ENCODE results near the gene STXBP5.

STXBP5 gene

DNA sequence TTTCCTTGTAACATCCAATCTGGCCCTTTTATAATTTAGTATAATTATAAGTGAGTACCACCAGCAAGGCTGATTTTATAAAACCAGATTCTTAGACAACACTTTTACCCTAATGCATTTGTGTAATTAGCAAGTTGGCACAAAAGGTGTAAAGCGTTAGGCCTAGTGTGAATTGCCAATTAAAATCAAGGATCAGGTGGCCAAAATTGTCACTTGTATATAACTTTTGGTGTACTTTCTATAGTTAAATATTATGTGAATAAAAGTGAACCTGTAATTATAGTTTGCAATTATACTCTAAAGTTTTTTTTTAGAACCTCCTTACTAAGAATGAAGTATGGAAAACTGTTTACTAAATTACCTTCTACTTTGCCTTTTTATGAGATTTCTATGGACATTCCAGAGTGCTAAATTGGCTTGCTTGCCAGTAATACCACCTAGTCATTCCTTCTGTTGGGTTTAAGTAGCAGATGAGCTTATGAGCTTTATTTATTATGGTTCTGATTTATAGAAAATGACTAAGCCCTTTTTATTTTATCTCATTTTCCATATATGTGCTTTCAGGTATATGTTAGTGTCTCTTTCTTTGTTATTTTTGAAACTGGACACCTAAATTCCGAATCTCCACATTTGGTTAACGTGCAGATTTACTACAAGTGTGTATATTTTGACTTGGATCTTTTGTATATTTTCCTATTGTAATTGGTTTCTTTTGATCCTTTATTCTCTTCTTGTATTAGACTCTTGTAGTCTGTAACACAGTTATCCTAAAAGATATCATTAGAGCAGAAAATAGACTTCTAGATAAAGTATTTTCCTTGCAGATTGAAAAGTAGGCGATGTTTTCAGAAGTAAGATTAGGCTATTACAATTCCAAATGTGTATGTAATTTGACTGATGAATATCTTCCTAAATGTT lies 3.9 kb downstream of the STXBP5 start:
- DNase-seq (ENCODE audit: extremely low read depth in 1 of 2, low read depth in 1 of 2) = no peak

DNA sequence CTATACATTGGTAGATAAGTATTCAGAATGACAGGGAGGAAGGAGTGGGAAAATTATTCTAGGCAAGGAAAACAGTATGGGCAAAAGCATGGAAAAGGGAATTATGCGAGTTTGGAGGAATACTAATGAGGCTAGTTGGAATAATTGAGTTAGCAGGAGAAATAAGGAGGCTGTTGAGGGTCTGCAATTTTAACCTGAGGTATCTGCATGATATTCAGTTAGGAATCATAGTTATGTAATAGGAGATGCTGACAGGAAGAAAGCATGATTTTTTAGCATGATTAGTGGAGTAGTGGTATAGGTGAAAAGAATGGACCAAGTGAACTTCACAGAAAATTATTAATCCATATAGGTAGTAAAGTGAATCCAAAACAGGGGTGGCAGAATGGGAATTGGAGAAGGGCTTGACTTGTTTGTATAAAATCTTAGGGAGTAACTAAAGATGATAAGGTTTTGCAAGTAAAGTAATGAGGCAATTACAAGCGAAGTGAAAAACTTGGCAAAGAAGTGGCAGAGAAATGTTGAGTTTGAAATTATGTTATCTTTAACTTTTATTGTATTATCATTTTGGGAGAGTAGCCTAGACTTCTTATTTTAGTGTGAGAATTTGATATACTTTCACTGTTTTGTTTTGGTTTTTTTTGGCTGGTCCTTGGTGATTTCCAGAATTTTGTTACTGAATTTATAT lies 5.7 kb downstream of the STXBP5 start:
- DNase-seq (ENCODE audit: extremely low read depth in 1 of 2, low read depth in 1 of 2) = no peak

DNA sequence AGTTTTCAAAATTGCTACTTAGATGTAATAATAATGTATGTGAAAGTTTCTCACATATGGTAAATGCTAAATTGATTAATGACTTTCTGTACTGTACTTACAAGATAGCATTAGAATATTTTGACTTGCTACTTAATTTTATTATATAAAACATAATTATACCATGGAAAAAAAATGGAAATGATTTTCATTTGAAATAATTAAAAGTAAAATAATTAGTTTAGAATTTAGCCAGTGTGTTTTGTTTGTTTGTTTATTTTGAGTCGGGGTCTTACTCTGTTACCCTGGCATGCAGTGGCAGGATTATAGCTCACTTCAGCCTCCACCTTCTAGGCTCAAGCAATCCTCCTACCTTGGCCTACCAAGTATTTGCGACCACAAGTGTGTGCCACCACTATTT lies 7.1 kb downstream of the STXBP5 start:
- no peak for DNase-seq (ENCODE audit: extremely low read depth in 1 of 2, low read depth in 1 of 2)

DNA sequence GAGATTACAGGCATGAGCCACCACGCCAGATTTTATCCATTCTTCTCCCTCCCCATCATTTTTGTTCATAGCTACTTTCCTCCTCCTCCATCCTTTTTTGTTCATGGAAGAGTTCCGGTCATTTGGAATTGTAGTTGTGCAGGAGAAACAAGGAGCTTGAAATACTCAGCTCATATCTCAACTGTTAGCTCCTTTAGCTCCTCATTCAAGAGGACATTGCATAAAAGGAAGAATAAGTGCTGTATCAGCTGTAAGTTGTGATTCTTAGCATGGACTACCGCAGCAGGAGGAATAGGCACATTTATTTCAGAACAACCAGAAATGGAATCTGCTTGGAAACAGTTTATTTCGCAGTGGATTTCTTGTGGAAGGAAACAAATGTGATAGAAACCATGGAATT lies 7.6 kb downstream of the STXBP5 start:
- no peak for DNase-seq (ENCODE audit: extremely low read depth in 1 of 2, low read depth in 1 of 2)

DNA sequence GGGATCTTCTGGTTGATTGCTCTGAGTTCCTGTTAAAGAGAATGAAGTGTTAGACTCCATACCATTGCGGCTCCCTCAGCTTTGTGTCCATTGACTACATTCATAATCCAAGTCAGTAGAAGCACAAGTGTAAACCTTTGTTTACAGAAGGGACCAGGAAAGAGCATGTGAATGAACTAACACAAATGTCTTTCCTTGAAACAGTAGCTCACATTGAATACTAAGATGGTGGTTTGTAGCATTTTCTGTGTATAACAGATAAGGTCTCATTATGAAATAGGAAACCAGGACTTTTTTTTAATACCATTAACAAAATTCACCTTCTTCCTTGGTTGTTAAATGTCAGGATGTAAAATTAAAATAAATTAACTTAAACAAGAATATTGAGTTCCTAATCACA lies 8.4 kb downstream of the STXBP5 start:
- no peak for DNase-seq (ENCODE audit: extremely low read depth in 1 of 2, low read depth in 1 of 2)

DNA sequence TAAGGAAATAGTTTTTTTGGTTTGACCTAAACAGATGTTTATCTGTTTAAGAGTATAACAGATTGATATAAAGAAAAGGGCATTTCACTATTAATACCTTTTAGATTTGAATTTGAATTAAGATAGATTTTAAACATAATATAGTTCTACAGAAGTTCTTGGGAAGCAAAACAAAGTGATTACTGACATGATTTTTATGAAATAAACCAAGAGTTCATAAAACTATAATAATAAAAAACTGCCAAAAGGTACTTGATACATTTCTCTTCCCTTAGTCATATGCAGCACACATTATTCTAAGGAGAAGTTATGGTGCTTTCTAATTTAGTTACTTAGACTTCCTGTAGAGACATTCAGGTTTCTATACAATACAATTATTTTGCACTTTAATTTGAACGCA lies 9.6 kb downstream of the STXBP5 start:
- DNase-seq (ENCODE audit: extremely low read depth in 1 of 2, low read depth in 1 of 2) = no peak

DNA sequence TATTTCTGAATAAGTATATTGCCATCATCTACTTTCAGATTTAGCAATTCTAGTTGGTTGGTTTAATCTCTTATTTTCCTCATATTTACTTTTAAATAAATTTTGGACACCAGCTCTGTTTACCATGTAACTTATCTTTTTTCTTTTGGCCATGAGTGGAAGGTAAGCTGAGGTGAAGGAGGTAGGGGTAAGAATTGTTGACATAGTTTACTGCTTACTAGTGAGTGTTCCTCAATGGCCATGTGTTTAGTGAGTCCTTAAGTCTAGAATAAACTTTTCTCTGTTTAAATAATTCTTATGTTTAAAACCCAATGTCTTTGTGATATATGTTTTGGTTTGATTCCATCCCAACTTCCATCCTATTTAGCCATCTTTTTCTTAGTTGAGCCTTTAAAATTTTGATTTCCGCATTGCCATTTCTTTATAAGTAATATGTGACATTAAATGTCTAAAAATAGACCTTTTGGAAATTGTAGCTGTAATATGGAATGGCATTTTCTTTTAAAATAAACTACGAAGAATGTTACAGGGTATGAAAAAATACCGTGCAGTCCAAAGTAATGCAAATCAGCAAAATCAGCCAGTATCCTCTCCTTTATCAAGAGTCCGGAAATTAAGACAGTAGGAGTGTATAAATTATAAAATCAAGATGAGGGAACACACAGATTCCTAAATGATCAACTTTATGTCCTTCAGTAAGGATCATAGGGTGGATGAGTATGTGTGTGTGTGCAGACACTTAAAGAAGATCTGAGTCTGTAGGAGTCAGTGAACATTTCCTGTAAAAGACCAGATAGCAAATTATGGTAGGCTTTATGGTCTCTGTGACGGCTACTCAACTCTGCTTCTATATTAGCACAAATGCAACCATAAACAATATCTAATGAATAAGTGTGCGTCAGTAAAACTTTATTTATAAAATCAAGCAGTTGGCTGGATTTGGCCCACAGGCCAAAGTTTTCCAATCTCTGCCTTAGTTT lies 10.3 kb downstream of the STXBP5 start:
- no peak for DNase-seq (ENCODE audit: extremely low read depth in 1 of 2, low read depth in 1 of 2)

DNA sequence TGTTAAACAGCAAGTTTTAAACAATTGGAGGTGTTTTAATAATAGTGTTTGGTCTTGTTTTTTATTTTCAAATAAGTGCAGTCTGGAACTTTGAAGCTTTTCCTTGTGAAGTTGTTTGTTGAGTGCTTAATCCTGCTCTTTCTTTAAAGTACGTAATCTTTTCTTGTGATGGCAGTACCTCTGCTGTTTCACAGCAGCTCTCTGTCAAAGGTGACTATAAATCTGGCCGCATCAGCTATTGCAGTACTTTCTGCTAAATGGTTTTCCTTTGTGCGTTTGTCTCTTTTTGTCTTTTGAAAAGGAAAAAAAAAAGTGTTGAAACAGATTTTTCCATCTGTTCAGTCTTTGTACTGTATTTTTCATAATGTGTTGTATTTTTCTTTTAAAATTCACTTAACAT lies 12.7 kb downstream of the STXBP5 start:
- DNase-seq (ENCODE audit: extremely low read depth in 1 of 2, low read depth in 1 of 2) = no peak

DNA sequence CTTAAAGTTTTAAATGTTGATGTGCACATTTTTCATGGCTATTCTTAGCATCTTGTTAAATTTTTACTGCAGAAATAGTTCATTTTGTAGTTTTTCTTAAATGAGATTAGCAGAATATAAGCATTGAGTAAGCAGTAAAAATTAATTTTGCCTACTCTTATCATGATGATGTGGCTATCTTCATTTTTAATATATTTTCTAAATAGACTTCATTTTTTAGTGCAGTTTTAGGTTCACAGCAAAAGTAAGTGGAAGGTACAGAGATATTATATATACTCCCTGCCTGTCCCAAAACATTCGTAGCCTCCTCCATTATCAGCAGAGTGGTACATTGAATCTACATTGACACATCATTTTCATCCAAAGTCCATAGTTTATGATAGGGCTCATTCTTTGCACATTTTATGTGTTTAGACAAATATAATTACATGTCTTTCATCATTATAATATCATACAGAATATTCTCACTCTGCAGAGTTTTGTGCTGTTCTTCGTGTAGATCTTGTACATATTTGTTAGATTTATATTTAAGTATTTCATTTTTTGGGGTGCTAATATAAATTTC lies 13.7 kb downstream of the STXBP5 start:
- DNase-seq (ENCODE audit: extremely low read depth in 1 of 2, low read depth in 1 of 2) = no peak

DNA sequence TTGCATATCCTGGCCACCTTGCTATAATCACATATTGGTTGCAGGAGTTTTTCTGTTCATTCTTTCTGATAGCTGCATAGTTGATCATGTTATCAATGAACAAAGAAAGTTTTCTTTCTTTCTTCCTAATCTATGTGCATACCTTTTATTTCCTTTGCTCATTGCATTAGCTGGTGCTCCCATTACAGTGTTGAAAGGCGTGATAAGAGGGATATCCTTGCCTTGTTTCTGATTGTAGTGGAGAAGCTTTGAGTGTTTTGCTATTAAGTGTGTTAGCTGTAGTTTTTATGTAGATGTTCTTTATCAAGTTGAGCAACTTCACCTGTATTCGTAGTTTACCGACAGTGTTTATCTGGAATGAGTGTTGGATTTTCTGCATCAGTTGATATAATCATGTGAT lies 14.6 kb downstream of the STXBP5 start:
- no peak for DNase-seq (ENCODE audit: extremely low read depth in 1 of 2, low read depth in 1 of 2)

DNA sequence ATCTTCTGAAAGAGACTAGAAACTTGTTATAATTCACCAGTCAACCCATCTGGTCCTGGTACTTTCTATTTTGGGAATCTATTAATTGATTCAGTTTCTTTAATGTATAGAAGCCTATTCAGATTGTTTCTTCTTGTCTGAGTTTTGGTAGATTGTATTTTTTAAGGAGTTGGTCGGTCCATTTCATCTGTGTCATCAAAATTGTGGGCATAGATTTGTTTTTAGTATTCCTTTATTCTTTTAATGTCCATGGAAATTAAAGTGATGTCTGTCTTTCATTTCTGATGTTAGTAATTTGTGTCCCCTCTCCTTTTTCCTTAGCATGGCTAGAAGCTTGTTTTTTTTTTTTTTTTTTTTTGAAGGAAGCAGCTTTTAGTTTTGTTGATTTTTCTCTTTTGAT lies 15.2 kb downstream of the STXBP5 start:
- no peak for DNase-seq (ENCODE audit: extremely low read depth in 1 of 2, low read depth in 1 of 2)

DNA sequence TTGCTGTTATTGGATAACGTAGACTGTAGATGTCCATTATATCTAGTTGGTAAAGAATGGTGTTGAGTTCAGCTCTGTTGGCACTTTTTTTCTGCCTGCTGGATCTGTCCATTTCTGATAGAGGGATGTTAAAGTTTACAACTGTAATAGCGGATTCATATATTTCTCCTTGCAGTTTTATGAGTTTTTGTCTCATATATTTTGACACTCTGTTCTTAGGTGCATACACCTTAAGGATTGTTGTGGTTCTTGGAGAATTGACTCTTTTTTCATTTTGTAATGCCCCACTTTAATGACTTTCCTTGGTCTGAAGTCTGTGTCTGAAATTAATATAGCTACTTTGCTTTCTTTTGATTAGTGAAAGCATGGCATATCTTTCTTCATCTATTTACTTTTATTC lies 16.1 kb downstream of the STXBP5 start:
- no peak for DNase-seq (ENCODE audit: extremely low read depth in 1 of 2, low read depth in 1 of 2)

DNA sequence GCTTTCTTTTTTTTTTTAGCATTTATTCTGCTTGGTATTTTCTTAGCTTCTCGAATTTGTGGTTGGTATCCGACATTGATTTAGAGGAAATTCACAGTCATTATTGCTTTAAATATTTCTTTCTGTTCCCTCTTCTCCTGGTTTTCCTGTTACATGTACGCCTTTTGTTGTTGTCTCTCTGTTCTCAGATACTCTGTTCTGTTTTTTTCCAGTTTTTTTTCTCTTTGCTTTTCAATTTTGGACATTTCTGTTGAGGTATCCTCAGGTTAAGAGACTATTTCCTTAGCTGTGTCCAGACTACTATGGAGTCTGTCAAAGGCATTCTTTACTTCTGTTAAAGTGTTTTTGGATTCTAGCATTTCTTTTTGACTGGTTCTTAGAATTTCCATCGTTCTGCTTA lies 17.5 kb downstream of the STXBP5 start:
- DNase-seq (ENCODE audit: extremely low read depth in 1 of 2, low read depth in 1 of 2) = no peak

DNA sequence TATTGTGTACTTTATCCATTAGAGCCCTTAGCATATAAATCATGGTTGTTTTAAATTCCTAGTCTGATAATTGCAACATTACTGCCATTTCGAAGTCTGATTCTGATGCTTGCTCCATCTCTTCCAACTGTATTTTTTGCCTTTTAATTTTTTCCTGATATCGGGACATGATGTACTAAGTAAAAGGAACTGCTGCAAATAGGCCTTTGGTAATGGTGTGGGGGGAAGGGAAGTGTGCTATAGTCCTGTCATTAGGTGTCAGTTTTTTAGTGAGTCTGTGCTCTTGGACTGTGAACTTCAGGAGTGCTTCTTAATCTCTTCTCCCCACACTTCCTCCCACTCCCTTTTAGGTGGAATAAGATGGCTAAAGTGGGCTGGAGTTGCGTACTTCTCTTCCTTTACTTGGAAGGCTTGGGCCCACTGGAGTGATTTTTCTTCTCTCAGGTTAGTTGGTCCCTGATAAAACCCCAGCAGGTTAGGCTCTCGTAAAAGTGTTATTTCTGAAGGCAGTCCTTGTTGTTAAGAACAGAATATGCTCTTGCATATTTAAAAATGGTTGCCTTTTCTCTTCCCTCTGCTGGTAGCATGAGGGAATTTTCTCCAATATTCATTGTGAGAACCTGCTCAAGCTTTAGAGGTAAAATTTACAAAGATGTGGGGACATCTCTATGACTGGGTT lies 18.1 kb downstream of the STXBP5 start:
- DNase-seq (ENCODE audit: extremely low read depth in 1 of 2, low read depth in 1 of 2) = no peak

DNA sequence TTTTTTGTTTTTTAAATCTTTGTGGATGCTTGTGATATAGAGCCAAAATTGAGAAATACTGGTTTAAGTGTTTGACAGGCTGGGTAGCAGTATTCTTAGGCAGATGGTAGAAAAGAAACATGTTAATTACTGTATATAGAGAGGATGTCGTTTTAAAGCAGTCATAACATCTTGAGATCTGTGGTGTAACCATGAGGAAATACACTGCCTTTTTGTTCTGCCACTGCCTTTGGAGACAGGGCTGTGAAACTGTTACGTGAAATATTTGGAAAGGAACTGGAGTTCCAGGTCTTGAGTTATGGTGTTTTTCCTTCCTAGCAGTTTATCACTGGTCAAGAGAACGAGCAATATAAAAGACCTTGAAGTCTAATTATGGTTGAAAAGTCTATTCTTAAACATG lies 19.5 kb downstream of the STXBP5 start:
- DNase-seq (ENCODE audit: extremely low read depth in 1 of 2, low read depth in 1 of 2) = no peak

DNA sequence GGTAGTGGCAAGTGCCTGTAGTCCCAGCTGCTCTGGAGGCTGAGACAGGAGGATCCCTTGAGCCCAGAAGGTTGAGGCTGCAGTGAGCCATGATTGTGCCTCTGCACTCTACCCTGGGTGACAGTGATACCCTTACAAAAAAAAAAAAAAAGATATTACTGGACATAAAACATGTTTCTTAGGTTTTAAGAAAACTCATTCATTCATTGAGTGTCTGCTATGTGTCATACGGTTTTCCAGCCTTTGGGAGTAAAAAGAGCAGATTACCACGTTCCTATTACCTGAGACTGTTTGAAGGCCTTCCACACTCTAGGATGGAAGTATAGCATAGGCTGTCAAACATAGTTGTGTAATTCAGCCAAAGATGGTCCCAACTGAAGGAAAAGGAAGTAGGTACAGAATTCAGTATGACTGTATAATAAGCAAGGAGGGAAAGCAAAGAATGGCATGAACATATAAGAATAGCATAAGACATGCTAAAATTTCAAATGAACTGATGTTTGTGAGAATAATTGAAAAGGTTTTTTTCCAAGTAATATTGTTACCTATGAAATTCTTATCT lies 22.0 kb downstream of the STXBP5 start:
- no peak for DNase-seq (ENCODE audit: extremely low read depth in 1 of 2, low read depth in 1 of 2)

DNA sequence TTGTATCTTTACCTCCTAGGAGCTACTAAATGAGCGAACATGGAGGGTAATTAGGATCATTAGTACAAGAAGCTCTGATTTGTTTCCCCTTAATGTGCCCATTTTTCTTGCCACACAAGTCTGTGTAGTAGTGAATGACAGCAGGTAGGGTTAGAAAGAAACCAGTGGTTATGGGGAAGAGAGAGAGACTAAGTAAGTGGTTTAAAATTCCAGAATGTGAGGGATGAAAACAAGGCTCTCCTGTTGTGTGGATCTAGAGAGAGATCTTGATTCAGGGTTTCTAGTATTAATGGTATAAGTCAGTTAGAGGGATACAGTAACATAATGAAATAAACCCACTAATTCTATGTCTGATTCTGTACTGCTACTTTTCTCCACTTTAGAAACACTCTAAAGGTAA lies 22.7 kb downstream of the STXBP5 start:
- DNase-seq (ENCODE audit: extremely low read depth in 1 of 2, low read depth in 1 of 2) = no peak

DNA sequence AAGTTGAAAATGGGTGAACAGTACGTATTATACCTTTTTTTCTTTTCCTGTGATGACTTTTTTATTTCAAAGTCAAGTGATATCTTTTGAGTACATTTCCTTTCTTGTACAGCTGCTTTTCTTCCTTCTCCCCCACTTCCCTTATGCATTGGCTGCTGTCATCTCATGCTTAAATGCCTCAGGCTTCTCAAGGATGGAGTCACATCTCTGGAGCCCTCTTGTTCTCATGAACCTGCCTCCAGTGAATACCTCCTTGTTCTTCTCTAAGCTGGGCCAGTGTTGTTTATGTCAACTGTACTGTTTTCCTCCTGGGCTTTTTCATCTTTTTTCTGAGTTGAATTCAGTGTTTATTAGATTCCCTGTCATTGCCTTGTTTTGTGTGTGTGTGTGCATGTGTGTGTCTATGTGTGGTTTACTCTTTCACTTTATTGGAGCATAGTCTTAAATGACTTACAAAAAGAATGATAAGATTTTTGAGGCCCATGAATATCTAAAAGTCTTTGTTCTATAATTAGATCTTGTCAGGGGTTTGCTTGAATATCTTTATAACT lies 23.6 kb downstream of the STXBP5 start:
- no peak for DNase-seq (ENCODE audit: extremely low read depth in 1 of 2, low read depth in 1 of 2)

DNA sequence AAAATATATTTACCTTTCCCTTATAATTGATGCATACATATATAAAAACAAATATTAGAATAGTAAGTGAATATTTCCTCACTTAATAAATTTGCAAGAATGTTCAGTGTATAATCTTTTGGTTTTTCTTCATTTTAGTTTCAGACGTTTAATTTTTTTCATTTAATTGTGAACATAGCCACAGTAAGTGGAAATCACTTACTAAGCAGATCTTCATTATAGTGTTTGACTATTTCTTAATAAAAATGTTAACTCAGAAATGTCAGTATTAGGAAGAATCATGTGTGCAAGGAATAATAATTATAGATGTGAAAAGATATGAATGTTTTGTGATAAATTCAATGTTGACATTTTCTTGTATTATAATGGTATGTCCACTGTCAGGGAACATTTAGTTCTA lies 27.4 kb downstream of the STXBP5 start:
- DNase-seq (ENCODE audit: extremely low read depth in 1 of 2, low read depth in 1 of 2) = no peak

DNA sequence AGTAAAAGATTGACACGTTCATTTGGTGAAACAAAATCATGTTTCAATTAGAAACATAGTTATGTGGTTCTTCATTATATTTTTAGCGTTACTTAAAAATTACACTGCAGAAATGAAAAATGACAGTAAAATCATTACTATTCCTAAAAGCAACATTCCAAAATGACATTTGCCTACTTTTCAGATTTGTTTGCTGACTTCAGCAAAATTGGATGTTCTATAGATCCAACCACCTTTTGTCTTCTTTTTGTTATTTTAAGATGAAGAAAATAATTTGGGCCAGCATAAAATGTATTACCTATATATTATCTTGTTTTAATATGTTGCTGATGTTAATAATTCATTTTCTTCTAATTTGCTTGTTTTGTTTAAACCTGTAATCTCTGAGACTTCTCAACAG lies 30.5 kb downstream of the STXBP5 start:
- no peak for DNase-seq (ENCODE audit: extremely low read depth in 1 of 2, low read depth in 1 of 2)

All from activated CD8-positive, alpha-beta memory T cell treated with anti-CD3 and anti-CD28 coated beads for 1 hour (primary cell).